ENCODE results near the gene RFX3. TPM values are rescaled to one million over a fixed set of nuclear protein-coding genes. Genes with fewer than 3 reads are reported as not detected.

RFX3 gene
- total RNA-seq, 1 experiment from 2014 or later = 5.7 TPM

GRCh38 chr9:3179711-3180110 lies 346.1 kb downstream of the RFX3 start:
- H3K27me3 ChIP-seq (ENCODE audit: control insufficient read depth, insufficient read depth, low read length) = no peaks in the 10 kb centered on the region
- intact Hi-C loops (cut with micrococcal nuclease; ENCODE audit: unreplicated experiment) = loop anchor here (10.0 kb wide), 1 partner anchor 305 kb away; no protein-coding TSS in a partner anchor

GRCh38 chr9:3177936-3178335 lies 347.9 kb downstream of the RFX3 start:
- Histone ChIP-seq H3K4me1 (ENCODE audit: control insufficient read depth, insufficient read depth, low read length) (no peaks in the 10 kb centered on the region), H3K27me3 (ENCODE audit: control insufficient read depth, insufficient read depth, low read length) (no peaks in the 10 kb centered on the region), H3K36me3 (ENCODE audit: control insufficient read depth, insufficient read depth, low read length) (no peaks in the 10 kb centered on the region), H3K4me3 (ENCODE audit: low read depth in 2 of 2, low read length in 2 of 2) (no peak overlapping the region), H3K27ac (ENCODE audit: low read length) (no peak overlapping the region), H3K9me3 (ENCODE audit: control insufficient read depth, insufficient read depth, low read depth, low read length) (no peaks in the 10 kb centered on the region)
- DNase-seq (ENCODE audit: low read depth, low spot score) (no peak), ATAC-seq (no peak)
- TF ChIP-seq POLR2AphosphoS5 (IDR thresholded peaks at IDR 0.05; ENCODE audit: low read depth, low read length) (no peak), REST (IDR thresholded peaks at IDR 0.05; ENCODE audit: insufficient read depth in 1 of 2, low read depth in 2 of 2, low read length in 1 of 2) (no peak), TCF7L2 (IDR thresholded peaks at IDR 0.05; ENCODE audit: low read depth, low read length) (no peak), SIN3A (IDR thresholded peaks at IDR 0.05; ENCODE audit: borderline replicate concordance, insufficient read depth, low read depth, low read length) (no peak), CTCF (IDR thresholded peaks at IDR 0.05) (no peak)
- BruUV-seq (replicated peaks) = no TSS peak
- POLR2A ChIA-PET = no interaction called here
- in situ Hi-C loops (cut with HindIII; ENCODE audit: low pct_unique_long_range_greater_than_20kb, low sequenced_read_pairs) (no loop called here), intact Hi-C loops (cut with micrococcal nuclease; ENCODE audit: unreplicated experiment) (no loop called here)
- CTCF ChIA-PET = no interaction called here

More at GRCh38 chr9:3179711-3180110, 346.1 kb downstream of the RFX3 start:
- DNase-seq (ENCODE audit: low read depth, low spot score) (no peak), ATAC-seq (no peak)
- no TSS peak for BruUV-seq (replicated peaks)
- H3K4me1 ChIP-seq (ENCODE audit: control insufficient read depth, insufficient read depth, low read length) = no peaks in the 10 kb centered on the region
- TF ChIP-seq CTCF (IDR thresholded peaks at IDR 0.05) (no peak), SIN3A (IDR thresholded peaks at IDR 0.05; ENCODE audit: borderline replicate concordance, insufficient read depth, low read depth, low read length) (no peak), REST (IDR thresholded peaks at IDR 0.05; ENCODE audit: insufficient read depth in 1 of 2, low read depth in 2 of 2, low read length in 1 of 2) (no peak), TCF7L2 (IDR thresholded peaks at IDR 0.05; ENCODE audit: low read depth, low read length) (no peak), POLR2AphosphoS5 (IDR thresholded peaks at IDR 0.05; ENCODE audit: low read depth, low read length) (no peak)
- ChIA-PET POLR2A (no interaction called here), CTCF (no interaction called here)
- H3K9me3 ChIP-seq (ENCODE audit: control insufficient read depth, insufficient read depth, low read depth, low read length) = no peaks in the 10 kb centered on the region
- H3K4me3 ChIP-seq (ENCODE audit: low read depth in 2 of 2, low read length in 2 of 2) = no peak overlapping the region
- no peaks in the 10 kb centered on the region for H3K36me3 ChIP-seq (ENCODE audit: control insufficient read depth, insufficient read depth, low read length)
- no peak overlapping the region for H3K27ac ChIP-seq (ENCODE audit: low read length)
- in situ Hi-C loops (cut with HindIII; ENCODE audit: low pct_unique_long_range_greater_than_20kb, low sequenced_read_pairs) = no loop called here

Data from Panc1 (cell line).